HG03575 (cell line): Measurements from ENCODE around the gene TRIM14.
"Not testable (repeated sequence)": the region's sequence is repeated elsewhere in the genome, so short reads cannot be mapped to it uniquely, and the experiment has no call there.

Experiments
- ATAC-seq: cut with Tn5 transposase; IDR thresholded peaks from one replicate; pipeline ENCODE4 v1.9.1; 2021; ENCODE audit not compliant: unreplicated experiment, insufficient number of reproducible peaks, low FRiP score; ENCODE audit errors: extremely low read depth

TRIM14 gene

DNA sequence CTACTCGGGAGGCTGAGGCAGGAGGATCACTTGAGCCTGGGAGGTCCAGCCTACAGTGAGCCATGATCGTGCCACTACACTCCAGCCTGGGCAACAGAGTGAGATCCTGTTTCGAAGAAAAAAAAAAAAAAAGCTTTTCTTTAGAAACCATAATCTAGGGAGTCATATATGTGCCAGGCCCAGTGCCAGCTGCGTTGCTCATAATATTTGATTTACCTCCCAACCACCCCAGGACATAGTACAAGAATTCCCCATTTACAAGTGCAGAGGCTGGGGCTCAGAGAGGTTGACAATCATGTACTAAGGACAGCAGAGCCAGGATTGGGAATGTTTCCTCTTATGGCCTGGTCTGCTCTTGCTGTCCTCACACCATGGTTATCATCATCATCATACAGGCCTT lies 25.1 kb upstream of the TRIM14 start:
- ATAC-seq = no peak

- ATAC-seq = no peak
Measured at GRCh38 chr9:98142925-98143481, 24.0 kb upstream of the TRIM14 start.

DNA sequence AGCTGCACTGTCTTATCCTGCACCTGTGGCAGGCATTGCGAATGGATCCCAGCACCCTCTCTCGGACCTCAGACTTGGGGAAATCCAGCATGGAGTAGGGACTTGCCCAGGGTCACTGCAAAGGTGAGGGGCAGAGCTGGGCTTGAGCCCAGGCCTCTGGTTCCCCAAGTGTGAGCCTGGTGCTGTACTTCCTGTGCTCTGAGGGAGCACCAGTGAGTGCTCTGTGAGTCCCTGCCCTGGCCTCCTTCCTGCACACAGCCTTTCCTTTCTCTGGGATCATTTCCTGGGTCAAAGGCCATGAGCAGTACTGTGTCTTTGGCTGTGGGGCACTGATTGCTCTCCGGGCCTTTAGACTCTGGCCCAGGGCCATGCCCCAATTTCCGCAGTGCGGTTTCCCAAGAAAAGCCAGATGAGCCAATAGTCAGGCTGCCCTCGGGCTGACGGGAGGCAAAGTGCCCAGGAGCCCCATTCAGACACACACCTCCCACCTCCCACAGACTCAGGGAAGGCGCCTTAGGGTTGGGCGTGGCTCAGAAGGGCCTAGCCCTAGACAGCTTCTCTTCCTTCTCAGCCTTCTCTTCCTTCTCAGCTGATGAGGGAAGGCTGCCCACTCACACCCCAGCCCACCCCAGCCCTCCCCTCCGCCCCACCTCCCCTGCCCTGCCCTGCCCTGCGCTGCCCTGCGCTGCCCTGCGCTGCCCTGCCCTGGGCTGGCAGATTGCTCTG lies 23.3 kb upstream of the TRIM14 start:
- no peak for ATAC-seq

DNA sequence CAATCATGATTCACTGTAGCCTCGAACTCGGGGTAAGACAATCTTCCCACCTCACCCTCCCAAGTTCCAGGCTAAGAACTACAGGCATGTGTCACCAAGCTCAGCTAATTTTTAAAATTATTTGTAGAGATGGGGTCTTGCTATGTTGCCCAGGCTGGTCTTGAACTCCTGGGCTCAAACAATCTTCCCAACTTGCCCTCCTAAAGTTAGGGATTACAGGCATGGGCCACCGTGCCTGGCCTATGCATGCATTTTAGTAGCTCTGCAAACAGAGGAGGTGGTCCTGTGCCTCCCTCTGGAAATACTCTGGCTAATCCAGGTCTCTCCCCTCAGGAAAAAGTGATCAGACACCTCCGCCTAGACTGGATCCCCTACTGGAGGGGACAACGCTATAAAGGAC lies 21.5 kb upstream of the TRIM14 start:
- ATAC-seq = no peak

- ATAC-seq = no peak
Measured at GRCh38 chr9:98136489-98136888, 17.5 kb upstream of the TRIM14 start.

GRCh38 chr9:98135938-98136337 lies 16.9 kb upstream of the TRIM14 start:
- ATAC-seq = no peak

DNA sequence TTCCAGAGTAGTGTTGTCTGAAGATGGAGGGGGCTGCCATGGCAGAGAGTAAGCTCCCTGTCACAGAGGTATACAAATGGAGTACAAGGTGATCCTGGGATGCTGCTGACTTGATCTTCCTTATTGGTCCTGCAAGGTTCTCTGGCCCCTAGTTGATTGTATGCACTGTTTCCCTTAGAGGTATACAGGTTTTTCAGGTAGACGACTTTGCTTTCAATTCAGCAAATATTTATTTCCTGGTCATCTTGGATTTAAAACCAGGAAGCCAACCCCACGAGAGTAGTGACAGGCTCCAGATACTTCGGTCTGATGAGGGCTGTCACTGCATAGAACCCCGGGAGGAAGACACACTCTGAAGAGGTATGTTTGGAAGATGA lies 16.5 kb upstream of the TRIM14 start:
- no peak for ATAC-seq

DNA sequence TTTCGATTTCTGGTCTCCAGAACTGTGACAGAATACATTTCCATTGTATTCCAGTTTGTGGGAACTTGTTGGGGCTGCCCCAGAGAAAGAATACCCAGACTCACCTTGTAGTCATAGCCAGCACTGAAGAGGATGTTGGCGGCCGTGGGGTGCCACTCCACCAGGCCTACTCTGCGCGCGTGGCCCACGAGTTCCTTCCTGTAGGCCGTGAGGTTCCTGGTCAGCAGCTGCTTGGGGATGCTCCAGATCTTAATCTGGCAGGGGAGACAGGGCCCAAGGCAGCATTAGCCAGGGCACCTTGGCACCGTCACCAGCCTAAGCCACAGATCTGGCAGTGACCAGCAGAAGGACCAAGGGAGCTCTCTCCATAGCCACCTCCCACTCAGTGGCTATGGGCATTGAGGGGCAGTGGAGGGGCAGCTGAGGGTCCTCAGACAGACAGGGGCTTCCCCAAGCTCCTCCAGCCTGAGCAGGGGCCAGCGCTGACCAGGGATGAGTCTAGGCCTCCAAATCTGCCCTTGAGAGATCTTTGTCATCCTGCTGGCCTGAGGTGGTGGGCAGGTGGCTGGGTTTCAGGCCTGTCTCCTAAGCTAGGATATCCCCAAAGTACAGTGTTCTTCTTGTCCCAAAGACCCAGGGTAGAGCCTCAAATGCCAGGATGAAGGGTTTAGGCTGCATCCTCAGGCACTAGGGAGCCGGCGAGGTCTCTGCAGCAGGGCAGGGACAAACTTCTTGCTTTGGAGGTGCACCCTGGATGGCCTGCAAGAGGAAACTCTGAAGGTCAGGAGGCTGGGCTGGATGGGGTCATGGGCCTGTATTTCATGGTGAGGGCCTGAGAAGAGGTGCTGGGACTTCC lies 15.9 kb upstream of the TRIM14 start:
- ATAC-seq = no peak

DNA sequence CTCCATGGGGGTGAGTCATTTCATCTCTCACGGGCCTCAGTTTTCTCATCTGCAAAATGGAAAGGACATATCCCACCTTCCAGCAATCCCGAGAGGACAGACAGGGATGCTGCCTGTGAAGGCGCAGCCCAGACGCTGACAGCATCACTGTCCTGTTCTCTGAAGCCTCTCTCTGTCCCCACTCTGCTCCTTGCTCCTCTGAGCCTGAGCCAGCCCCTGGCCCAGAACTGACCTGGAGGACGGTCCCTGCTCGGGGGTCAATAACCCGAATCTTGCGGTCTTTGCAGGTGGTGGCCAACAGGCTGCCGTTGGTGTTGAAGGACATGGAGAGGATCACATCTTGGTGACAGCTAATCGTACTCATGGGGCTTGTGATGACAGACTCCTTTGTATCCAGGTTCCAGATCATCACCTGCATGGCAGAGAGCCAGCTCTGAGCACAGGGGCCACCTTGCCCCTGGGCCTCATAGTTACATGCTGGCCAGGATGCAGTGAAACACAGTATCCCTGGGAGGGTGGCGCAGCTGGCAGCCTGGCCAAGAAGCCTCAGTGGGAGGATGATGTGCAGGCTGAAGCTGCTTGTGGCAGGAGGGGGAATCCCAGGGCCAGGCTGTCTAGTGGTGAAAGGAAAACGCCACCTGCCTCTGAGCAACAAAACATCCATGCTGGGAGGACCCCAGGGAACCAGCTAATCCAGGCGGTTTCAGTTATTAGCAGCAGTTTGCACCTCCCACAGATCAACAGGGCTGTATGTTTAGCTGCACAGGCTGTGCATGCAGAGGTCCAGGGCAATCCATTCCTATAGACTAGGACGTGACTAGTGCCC lies 14.0 kb upstream of the TRIM14 start:
- ATAC-seq = no peak

- ATAC-seq = no peak
Measured at GRCh38 chr9:98132158-98132557, 13.1 kb upstream of the TRIM14 start.

DNA sequence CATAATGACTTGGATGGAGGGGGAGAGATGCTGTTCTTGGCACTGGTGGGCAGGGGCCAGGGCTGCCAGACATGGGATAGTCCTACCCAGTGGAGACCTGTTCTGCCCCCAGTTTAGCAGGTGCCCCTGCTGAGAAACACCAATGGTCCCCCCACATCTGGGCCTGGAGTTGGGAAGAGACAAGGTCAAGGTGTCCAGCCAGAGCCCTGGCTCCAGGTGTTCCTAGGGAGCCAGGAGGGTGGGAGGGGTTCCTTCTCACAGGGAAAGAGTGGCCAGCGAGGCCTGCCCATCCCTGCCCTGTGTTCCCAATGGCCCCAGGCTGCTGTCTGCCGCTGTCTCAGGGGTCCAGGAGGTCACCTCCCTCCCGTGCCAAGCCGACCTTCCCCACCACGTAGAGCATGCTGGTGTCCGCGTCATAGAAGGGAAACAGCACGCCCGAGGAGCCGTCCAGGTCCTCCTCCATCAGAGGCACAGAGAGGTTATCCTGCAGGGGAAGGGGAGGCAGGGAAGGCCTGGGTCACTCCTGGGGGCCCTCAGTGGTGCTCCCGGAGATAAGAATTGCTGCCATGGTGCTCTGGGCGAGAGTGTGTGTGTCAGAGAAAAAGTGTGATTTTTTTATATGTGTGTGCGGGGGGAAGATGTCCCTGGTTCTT lies 11.7 kb upstream of the TRIM14 start:
- no peak for ATAC-seq

DNA sequence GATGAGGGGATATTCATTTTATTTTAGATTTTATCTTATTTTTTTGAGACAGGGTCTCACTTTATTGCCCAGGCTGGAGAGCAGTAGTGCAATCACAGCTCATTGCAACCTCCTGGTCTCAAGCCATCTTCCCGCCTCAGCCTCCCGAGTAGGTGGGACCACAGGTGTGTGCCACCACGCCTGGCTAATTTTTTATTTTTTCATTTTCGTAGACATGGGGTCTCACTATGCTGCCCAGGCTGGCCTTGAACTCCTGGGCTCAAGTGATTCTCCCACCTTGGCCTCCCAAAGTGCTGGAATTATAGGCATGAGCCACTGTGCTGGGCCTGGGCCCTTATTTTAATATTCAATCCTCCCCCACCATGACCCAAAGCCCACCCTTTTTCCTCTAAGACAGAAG lies 11.0 kb upstream of the TRIM14 start:
- not testable (repeated sequence) for ATAC-seq

GRCh38 chr9:98129451-98129881 lies 10.4 kb upstream of the TRIM14 start:
- peak; percentile 51 for ATAC-seq

DNA sequence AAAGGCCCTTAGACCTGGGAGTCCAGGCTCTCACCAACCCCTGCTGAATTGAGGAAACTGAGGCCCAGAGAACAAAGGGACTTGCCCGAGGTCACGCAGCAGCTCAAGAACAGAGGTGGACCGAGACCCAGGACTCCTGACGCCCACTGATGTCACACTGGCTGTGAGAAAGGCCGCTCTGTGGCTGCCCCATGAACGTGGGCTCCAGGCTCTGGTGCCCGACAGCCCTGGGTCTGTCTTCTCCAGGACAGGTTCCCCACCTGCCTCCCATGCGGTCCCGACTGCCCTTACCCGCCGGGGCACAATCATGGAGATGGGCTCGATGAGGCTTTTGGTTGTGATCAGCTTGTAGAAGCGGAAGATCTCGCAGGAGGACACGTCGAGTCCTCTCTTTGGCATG lies 9.3 kb upstream of the TRIM14 start:
- no peak for ATAC-seq

- ATAC-seq = no peak
Measured at GRCh38 chr9:98127226-98127625, 8.2 kb upstream of the TRIM14 start.

DNA sequence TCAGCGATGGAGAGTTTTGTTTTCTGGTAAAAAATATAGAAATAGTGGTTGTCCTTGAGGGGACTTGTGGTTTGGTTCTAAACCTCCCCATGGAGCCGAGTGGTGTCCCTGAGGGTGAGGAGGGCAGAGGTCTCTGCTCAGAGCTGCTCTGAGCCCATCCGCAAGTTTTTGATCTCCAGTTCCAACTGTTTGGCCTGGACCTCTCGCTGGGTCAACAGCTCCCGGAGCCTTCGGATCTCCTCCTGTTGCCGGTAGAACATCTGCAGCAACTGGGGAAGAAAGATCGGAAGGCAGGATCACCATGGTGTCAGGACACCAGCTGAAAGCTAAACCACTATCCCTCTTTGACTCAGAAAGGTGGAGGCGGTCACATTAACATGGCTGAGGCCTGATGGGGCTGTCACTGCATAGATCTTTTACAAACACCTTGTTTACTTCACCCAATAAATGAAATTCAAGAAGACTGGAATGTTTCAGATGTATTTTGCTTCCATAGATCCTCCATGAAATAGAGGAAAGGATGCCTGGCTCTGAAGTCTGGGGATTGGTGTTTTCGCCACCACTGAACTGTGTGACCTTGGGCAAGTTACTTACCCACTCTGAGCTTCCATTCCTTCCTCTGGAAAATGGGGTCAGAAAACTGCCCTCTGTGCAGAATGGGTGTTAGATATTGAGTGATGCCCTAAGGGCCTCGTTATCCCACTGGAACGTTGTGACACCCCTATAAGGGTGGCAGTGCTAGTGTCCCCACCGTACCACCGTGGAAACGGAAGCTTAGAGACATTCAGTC lies 5.8 kb upstream of the TRIM14 start:
- no peak for ATAC-seq

- not testable (repeated sequence) for ATAC-seq
Measured at GRCh38 chr9:98124091-98124490, 5.1 kb upstream of the TRIM14 start.

GRCh38 chr9:98121058-98121457 lies 2.0 kb upstream of the TRIM14 start:
- ATAC-seq = no peak
